Measurements from ENCODE around the gene MRGPRX3. TPM values are rescaled to one million over a fixed set of nuclear protein-coding genes. Genes with fewer than 3 reads are reported as not detected.

MRGPRX3 gene
- total RNA-seq, 6 donors from 2014 or later, result not detected

- Histone ChIP-seq H3K27ac (no peak overlapping the region), H3K9me3 (no peaks in the 10 kb centered on the region), H3K36me3 (no peaks in the 10 kb centered on the region), H3K4me1 (no peaks in the 10 kb centered on the region), H3K4me3 (no peak overlapping the region), H3K27me3 (no peaks in the 10 kb centered on the region)
- ATAC-seq (ENCODE audit: low FRiP score in 2 of 2), result peak in 1 of 2 donors; percentile 36
- 57 to 61% methylated on average over 3 of the region's 3 CpGs for WGBS, 2 donors
- no peak for DNase-seq
- TF ChIP-seq, protein P1, sequence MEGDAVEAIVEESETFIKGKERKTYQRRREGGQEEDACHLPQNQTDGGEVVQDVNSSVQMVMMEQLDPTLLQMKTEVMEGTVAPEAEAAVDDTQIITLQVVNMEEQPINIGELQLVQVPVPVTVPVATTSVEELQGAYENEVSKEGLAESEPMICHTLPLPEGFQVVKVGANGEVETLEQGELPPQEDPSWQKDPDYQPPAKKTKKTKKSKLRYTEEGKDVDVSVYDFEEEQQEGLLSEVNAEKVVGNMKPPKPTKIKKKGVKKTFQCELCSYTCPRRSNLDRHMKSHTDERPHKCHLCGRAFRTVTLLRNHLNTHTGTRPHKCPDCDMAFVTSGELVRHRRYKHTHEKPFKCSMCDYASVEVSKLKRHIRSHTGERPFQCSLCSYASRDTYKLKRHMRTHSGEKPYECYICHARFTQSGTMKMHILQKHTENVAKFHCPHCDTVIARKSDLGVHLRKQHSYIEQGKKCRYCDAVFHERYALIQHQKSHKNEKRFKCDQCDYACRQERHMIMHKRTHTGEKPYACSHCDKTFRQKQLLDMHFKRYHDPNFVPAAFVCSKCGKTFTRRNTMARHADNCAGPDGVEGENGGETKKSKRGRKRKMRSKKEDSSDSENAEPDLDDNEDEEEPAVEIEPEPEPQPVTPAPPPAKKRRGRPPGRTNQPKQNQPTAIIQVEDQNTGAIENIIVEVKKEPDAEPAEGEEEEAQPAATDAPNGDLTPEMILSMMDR (IDR thresholded peaks at IDR 0.05), result no peak
- TF ChIP-seq POLR2AphosphoS5 (IDR thresholded peaks at IDR 0.05) (no peak), EP300 (IDR thresholded peaks at IDR 0.05) (no peak), POLR2A (IDR thresholded peaks at IDR 0.05) (no peak)
Observed at GRCh38 chr11:18151581-18151980, 19.2 kb downstream of the MRGPRX3 start.

- no peak for DNase-seq
- 39 to 68% methylated on average over 1 of the region's 1 CpG for WGBS, 2 donors
- ATAC-seq (ENCODE audit: low FRiP score in 2 of 2), result no peak
- no peaks in the 10 kb centered on the region for H3K4me1 ChIP-seq
- TF ChIP-seq, protein P1 (IDR thresholded peaks at IDR 0.05), result no peak
- TF ChIP-seq EP300 (IDR thresholded peaks at IDR 0.05), result no peak
- TF ChIP-seq POLR2AphosphoS5 (IDR thresholded peaks at IDR 0.05), result no peak
- TF ChIP-seq POLR2A (IDR thresholded peaks at IDR 0.05), result no peak
- H3K27me3 ChIP-seq, result no peaks in the 10 kb centered on the region
- no peaks in the 10 kb centered on the region for H3K36me3 ChIP-seq
- no peak overlapping the region for H3K27ac ChIP-seq
- H3K4me3 ChIP-seq, result no peak overlapping the region
- no peaks in the 10 kb centered on the region for H3K9me3 ChIP-seq
Observed at GRCh38 chr11:18168372-18168771, 36.0 kb downstream of the MRGPRX3 start.

DNA sequence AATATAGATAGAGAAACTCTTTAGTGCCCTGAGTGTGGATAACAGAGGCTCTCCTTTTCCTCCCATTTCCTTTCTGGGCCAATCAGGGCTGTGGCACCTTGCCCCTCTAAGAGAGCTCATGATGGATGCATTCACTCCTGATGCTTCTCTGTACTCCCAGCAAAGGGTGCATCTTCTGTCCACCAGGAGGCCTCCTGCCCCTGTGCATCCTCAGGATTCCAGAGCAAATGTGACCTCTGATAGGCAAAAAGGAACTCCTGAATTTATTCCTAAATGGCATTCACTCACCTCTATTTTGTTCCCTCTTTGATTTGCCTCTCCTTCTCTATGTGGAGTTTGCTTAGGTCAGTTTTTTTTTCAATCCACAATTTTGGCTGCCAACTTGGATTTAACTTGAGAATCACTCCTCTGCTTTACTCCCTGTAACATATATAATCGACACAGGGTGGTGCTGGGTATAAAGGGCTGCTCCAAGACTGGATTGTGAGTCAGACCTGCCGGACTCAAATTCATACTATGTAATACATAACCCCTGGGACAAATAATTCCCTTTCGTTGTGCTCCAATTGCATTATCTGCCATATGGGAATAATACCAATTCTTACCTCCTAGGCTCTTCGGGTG is 39.1 kb downstream of the MRGPRX3 start:
- no peak for ATAC-seq (ENCODE audit: low FRiP score in 2 of 2)
- no peak overlapping the region for H3K4me3 ChIP-seq

DNA sequence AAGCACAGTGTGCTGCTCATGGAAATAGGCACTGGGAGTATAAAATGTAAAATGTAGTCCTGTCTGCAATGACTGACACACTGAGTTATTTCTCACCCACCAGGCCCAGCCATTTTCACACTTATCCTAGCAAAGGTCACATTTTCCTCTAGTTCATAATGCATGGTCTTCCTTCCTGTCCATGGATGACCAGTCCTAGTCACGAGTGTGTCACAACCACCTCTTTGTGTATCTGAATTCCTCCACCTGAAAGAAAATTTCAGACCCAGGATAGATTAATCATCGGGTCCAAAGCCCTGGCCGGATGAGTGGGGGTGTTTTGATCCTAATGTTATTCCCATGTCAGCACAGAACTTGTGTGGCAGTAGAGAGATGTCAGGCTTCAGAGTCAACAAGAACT is 40.3 kb downstream of the MRGPRX3 start, which contains the start of gene MRGPRX4:
TSS of gene MRGPRX4 (plus strand) at position 172 of the 400 bp plus-strand sequence. CDS start 420 bp downstream, outside the sequence.
- no peaks in the 10 kb centered on the region for H3K4me1 ChIP-seq
- H3K9me3 ChIP-seq, result no peaks in the 10 kb centered on the region
- no peaks in the 10 kb centered on the region for H3K27me3 ChIP-seq
- no peak for DNase-seq
- H3K4me3 ChIP-seq, result no peak within 1 kb of the TSS
- 72 to 77% methylated on average over 3 of the region's 3 CpGs for WGBS, 2 donors
- no peaks in the 10 kb centered on the region for H3K36me3 ChIP-seq
- TF ChIP-seq, protein P1 (IDR thresholded peaks at IDR 0.05), result no peak
- TF ChIP-seq EP300 (IDR thresholded peaks at IDR 0.05) (no peak), POLR2A (IDR thresholded peaks at IDR 0.05) (no peak), POLR2AphosphoS5 (IDR thresholded peaks at IDR 0.05) (no peak)
- no peak for ATAC-seq (ENCODE audit: low FRiP score in 2 of 2)
- H3K27ac ChIP-seq, result no peak within 1 kb of the TSS

More for the DNA sequence above, 39.1 kb downstream of the MRGPRX3 start:
- WGBS, 2 donors, result 71 to 78% methylated on average over 4 of the region's 4 CpGs
- Histone ChIP-seq H3K9me3 (no peaks in the 10 kb centered on the region), H3K4me1 (no peaks in the 10 kb centered on the region), H3K27ac (no peak overlapping the region), H3K36me3 (no peaks in the 10 kb centered on the region), H3K27me3 (no peaks in the 10 kb centered on the region)
- no peak for DNase-seq
- no peak for TF ChIP-seq POLR2A (IDR thresholded peaks at IDR 0.05)
- TF ChIP-seq EP300 (IDR thresholded peaks at IDR 0.05), result no peak
- no peak for TF ChIP-seq POLR2AphosphoS5 (IDR thresholded peaks at IDR 0.05)
- TF ChIP-seq, protein P1 (IDR thresholded peaks at IDR 0.05), result peak in 2 of 6 experiments; percentile 6 to 34

Measured in upper lobe of left lung (tissue), 6 donors.